GM15510 (cell line): ENCODE results near the gene QTRT2.

Experiments
- POLR2A ChIP-seq: IDR thresholded peaks from 3 replicates; pipeline ENCODE4 v1.6.1; 2011; ENCODE audit warnings: borderline replicate concordance; ENCODE audit not compliant: insufficient read length; ENCODE audit errors: extremely low read depth

Gene QTRT2

DNA sequence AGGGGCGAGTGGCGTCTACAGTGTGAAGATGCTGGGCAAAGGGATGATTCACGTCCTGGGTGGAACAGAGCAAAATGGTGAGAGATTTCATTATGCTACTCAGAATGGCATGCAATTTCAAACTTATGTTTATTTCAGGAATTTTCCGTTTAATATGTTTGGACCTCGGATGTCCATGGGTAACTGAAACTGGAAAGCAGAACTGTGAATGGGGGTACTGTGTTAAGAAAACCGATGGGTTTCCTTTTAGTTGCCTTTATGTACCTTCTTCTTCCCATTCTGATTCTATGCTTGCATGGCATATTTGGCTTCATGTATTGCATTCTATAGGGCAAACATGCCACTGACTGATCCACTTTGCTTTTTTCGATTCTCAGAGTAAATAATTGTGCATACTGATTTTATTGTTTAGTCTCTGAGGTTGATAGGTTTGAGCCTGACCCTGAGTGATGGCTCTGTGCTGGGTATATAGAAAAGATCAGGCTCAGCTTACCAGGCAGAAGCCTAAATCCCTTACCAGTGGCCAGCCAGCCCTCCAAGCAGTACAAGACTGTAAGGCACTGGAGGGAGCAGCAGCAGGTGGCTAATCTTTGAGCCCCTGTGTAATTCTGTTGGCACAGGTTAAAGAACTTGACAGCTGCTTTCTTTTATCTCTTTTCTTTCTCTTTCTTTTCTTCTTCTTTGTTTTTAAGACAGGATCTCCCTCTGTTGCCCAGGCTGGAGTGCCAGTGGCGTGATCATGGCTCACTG lies 4.5 kb downstream of the QTRT2 start:
- TF ChIP-seq POLR2A, result no peak

DNA sequence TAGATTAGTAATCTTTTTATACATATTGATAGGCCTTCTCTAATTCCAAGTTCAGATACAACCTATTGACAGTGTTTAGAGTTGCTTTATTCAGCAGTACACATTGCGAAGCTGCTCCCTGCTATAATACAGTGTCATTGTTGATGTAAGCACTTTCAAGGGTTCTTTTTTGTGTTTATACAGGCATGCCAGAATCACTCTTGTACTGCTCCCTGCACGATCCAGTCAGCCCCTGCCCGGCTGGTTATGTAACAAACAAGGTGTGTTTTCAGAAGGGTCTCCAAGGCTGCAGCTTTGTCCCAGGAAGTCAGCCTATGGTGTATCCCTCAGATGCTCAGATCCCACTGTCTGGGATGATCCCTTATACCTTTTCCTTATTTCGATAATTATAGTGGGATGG lies 11.3 kb downstream of the QTRT2 start:
- no peak for TF ChIP-seq POLR2A

DNA sequence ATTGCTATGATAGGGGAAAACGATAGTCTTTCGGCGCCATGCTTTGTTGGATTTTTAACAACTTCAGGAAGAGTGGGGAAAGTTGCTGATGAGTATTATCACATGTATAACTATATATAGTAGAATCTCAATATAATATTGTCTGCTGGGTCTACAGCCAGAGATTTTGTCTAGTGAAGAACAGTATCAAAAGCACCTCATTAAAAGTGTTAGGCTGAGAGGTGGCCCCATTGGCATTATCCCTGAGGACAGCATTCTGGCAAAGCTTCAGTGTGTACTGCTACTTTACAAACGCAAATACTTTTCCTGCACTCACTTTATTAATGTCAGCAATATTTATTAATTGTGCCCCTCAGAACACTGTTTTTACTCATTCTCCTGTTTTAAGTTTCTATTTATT lies 11.8 kb downstream of the QTRT2 start:
- TF ChIP-seq POLR2A, result no peak

DNA sequence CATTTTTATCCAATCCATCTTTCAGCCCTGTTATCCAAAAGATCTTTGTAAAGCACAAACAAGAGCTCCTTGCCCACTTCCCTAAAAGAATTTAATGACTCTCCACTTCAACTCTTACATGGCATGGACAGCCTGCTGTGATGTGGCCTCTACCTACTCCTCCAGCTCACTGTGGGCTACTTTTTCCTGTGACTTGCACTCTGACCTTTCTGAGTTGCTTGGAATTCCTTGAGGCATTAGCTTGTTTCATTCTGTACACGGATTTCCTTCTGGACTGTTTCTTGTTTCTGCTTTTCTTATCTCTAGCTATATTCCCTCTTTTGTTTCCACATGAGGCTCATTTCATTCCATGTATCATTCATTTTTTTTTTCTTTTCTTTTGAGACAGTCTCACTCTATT lies 15.2 kb downstream of the QTRT2 start:
- no peak for TF ChIP-seq POLR2A

DNA sequence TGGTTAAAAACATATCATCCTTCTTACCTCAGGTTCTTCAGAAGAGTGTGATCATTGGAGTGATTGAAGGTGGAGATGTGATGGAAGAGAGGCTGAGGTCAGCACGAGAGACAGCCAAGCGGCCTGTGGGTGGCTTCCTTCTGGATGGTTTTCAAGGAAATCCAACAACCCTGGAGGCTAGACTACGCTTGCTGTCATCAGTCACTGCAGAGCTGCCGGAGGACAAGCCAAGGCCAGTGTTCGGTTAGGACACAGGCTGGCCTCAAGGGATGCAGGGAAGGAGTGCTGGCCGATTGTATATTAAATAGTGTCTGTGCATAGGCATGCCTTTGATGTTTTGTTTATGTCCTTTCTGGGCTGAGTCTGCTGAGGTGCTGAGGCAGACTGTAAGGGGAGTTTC lies 20.2 kb downstream of the QTRT2 start:
- TF ChIP-seq POLR2A, result no peak

DNA sequence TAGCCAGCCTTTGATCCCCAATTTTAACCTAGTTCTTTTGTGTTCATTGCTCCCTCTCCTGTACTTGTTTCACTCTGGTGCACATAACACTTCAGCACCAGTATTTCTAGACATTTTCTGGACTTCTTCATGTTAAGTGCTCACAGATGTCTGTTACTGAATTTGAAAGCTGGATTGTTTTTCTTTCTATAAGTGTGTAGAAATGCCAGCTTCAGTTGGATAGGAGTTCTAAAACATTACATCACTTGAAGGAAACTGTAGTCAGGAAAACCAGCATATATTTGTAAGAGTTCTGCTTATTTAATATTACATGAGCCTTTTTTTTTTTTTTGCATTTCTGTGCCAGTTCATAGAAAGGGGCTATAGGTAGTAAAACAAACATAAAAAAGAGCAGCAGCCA lies 21.6 kb downstream of the QTRT2 start:
- TF ChIP-seq POLR2A, result no peak

DNA sequence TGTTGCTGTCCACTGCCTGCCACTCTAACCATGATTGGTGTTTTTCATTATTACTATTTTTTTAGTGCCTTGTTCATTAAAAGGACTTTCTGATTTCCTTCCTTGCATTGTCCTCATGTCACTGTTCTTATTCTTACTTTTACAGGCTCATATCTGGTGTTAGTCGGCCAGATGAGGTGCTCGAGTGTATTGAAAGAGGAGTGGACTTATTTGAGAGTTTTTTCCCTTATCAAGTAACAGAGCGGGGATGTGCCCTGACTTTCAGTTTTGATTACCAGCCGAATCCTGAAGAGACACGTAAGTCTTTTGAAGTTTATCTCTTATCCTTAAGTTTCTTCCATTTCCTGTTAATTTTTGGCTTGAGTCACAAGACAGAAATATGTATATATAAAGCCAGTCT lies 23.2 kb downstream of the QTRT2 start:
- TF ChIP-seq POLR2A, result no peak

DNA sequence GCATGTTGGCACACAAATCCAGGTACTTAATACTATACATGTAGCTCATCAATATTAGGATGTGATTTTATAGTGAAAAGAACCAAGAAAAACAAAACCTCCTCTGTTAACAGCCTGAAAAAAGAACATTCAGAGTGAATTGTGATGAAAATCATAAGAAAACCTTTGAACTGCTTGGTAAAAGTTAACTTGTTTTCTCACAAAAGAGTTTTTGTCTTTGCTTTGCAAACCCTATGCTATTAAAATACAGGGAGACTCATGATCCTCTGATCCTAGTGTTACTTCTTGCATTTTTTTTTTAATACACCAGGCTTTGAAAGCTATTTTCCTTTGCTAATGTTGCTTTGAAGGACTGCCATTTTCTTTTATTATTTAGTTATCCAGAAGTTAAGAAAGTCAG lies 23.7 kb downstream of the QTRT2 start:
- no peak for TF ChIP-seq POLR2A

DNA sequence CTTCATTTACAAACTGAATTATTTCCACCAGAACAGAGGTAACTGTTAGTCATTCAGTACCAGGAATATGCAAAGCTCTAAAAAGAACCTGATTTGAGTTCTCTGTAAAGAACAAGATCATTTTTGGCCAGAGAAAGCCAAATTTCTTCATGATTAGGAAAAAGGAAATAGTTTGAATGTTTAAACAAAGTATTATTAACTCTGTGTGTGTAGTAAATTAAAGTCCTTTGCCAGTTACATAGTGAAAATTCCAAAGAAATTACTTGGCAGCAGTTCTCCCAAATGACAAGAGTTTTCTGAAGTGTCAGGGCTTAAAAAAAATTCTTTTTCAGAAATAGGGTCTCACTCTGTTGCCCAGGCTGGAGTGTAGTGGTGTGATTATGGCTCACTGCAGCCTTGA lies 24.5 kb downstream of the QTRT2 start:
- no peak for TF ChIP-seq POLR2A

DNA sequence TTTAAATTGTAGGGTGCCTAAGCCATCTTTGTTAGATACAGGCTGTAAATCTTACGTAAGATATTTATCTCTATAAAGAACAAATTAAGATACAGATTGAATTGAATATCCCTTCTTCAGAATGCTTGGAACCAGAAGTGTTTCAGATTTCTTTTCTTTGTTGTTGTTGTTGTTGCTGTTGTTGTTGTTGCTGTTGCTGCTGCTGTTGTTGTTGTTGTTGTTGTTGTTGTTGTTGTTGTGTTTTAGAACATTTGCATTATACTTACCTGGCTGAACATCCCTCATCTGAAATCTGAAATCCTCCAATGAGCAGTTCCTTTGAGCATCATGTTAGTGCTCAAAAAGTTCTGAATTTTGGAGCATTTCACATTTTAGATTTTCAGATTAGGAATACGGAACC lies 26.6 kb downstream of the QTRT2 start:
- TF ChIP-seq POLR2A, result no peak

DNA sequence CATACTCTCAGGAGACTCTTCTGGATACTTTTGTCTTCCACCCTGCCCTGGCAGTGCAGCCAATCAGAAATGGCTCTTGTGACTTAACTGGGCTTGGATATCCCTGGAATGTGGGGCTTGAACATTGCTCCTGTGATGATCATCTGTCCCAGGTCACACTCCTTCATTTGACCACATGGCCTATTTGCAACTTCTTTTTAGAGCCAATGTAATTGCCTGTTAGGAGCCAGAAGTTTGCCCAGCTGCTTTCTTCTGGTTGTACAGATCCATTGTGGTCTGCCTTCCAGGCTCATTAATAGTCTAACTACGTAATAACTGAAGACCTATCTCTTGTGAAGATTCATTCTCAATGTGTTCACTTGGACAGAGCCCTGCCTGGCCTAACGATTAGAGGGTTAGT lies 29.8 kb downstream of the QTRT2 start:
- no peak for TF ChIP-seq POLR2A

DNA sequence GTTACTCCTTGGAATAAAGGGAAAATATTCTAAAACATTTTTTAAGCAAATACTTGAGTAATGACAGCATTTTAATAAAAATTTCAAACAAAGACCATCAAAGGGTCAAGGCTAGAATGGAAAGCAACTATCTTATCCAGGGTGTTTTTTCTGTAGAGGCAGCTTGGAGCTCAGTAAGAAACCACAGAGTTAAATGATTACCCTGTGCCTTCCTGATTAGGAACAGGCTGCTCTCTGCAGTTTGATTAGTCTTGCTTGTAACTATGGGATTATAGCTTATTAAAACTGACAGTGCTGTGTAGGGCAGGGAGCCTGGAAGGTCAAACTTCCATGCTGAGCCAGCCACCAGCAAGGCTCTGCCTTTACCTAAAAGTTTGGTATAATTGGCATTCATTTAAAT lies 33.1 kb downstream of the QTRT2 start:
- no peak for TF ChIP-seq POLR2A

DNA sequence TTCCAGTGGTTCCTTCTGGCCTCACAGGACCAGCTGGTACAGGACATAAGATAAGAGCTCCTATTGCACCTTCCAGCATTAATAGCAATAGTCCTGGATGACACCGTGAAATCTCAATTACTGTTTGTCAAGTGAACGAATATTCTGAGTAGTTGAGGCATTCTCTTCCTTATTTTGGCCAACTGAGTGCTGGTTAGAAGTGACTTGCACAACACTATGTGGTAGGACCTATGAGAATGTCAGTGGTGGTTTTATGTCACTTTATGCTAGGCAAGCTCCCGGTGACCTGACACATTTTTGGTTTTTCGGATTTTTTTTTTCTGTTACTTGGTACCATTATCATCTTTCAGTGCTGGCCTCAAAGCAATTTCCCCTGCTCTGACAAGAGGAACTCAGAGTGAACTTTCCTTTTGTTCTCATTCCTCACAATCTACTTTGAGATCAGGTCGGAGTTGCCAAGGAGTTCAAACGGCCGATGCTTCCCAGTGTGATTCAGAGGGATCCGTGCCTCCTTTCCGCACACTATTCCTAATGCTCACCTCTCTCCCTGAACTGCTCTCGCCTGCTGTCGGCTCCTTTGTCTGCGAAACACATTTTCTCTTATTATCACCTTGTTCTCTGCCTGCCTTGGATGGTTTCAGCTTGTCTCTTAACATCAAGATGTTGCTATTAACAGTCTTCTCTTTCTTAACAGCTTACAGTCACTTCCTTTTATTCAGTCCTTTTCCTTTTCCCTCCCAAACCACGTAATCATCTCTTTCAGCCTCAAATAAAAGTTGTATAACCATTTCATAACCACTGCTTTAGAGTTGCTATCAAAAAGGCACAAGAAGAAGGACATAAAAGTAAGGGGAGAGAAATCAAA lies 35.8 kb downstream of the QTRT2 start:
- TF ChIP-seq POLR2A, result no peak

DNA sequence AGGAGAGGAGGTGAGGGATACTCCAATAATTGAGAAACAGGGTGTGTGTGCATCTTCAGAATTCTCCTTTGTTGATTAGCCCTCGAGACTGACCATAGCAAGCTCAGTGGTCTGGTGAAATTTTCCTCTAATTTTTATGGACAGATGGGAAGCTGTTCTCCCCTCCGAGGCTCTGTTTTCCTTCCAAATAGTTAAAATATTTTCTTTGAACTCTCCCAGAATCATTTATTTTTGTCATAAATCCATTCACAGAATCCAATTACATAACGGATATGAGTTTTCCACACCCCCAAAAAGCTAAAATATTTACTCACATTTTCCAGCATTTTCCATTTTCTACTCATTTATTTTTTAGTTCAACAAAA lies 36.5 kb downstream of the QTRT2 start:
- TF ChIP-seq POLR2A, result no peak

DNA sequence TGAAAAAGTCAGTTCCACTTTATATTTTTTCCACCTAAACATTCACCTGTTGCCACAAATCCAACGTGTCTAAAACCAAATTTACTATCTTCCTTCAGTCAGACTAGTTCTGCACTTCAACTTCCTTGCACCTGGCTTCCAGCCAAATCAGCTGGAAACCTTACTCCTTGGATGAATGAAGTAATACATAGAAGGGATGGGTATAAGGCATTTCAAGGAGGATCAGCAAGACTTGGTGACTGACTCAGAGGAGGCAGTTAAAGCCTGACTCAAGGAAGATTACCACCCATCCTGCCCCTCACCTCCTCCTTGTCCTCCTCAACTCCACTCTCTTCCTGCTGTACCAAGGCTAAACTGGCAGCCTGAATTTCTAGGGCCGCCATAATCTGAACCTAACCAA lies 37.1 kb downstream of the QTRT2 start:
- no peak for TF ChIP-seq POLR2A

DNA sequence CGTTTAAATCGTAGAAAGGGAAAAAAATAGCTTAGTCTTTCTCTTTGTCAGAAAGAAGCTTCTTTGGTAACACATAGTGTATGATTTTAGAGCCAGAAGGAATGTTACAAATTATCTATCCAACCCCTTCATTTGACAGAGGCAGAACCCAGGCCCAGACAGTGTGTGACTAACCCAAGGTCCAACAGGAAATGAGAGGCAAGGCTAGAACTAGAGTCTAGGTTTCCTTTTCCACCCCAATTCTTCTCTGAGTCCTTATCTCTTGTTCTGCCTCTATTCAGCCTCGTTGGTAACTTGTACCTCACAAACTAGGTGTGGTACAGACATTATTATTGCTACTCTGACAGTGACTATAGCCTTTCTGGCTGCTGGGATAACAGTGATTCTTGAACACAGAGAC lies 39.3 kb downstream of the QTRT2 start:
- TF ChIP-seq POLR2A, result no peak
